RPMI7951 (cell line): ENCODE data around the gene MUC5AC. TPM values are rescaled to one million over a fixed set of nuclear protein-coding genes. Genes with fewer than 3 reads are reported as not detected.
A peak's percentile ranks its signal among the peaks of the same experiment; 100 is the strongest.
"Not testable (repeated sequence)": the region's sequence is repeated elsewhere in the genome, so short reads cannot be mapped to it uniquely, and the experiment has no call there.

Experiments
- DNase-seq: peaks from one replicate; pipeline ENCODE4 v3.0.0-alpha.2; 2012; ENCODE audit warnings: low read depth
- total RNA-seq: library from RNA; depleted of rRNA; stranded (reverse); fragments of >200 nt; shearing (Covaris generic); gene quantifications from 2 replicates; pipeline ENCODE4 v1.2.3, GENCODE V29; 2014

The MUC5AC gene
- total RNA-seq, 1 experiment from 2014 or later: not detected

DNA sequence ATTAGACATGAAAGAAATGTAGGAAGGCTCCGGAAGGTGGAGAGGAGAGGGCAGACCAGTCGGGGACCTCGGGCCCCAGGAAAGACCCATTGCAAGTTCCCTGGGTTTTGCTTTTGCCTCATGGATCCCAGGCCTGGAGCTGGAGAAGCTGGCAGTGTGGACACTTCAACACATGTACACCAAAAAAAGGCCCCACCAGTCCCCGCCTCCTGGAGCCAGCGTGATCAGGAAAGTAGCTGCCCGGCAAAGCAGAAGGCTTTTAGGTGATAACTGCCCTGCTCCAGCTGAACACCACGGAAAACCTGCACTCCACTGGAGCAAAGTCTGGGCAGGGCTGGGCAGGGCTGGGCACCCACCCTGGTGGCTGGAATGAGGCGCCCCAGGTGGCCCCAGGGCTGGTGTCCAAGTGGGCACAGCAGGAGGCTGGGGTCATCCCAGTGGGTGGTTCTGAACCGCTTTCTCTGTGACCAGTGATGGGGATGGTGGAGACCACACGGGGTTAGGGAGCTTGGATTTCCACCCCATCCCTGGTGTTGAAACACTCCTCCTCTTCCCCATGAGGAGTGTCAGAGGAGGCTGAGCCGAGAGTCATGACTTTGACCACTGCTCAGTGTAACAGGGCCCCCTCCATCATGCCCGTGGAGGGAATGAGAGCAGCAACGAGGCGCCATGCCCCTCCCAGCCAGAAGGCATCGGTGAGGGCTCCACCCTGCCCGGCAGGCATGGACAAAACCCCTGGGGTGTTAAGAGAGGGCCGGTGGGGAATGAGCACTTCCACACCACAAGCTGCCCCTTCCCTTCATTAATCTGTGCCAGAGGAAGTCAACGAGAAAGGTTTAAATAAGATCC lies 16.9 kb upstream of the MUC5AC start:
- no peak for DNase-seq

- DNase-seq: no peak
Measured at GRCh38 chr11:1146365-1146764, 11.4 kb upstream of the MUC5AC start.

GRCh38 chr11:1147792-1148191 lies 10.0 kb upstream of the MUC5AC start:
- DNase-seq: no peak

DNA sequence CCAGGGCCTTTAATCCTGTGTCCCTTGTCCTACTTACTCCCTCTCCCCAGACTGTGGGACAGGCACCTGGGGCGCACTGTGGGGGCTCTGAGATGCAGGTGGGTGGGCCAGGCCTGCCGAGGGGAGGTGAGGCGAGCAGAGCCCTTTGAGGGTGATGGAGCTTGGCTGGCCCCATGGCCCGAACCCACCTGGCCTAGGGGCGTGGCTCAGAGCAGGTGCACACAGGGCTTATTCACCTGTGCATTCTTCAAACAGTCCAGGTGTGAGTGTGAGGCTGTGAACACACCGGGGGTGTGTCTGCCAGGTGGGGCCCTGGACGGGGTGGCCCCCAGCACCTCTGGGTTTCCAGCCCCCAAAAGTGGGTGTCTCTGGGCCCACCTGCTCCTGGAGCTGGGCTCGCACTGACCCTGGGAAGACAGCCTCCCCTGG lies 9.0 kb upstream of the MUC5AC start:
- DNase-seq: no peak

DNA sequence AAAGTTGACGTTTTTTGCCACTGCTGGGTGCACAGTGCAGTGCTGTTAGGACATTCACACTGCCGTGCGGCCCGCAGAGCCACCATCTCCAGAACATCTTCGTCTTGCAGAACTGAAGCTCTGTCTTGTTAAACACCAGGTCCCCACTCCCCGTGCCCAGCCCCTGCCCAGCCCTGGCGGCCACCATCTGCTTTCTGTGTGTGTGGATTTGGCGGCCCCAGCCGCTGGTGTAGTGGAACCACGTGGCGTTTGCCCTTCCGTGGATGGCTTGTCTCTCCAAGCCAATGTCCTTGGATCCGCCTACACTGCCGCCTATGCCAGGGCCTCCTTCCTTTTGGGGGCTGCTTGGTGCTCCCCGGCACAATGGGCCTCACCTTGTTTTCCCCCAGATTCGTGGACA lies 8.2 kb upstream of the MUC5AC start:
- DNase-seq: no peak

GRCh38 chr11:1150116-1150515 lies 7.6 kb upstream of the MUC5AC start:
- DNase-seq: no peak

- peak; percentile 59 for DNase-seq
Measured at GRCh38 chr11:1150769-1151365, 6.9 kb upstream of the MUC5AC start.

DNA sequence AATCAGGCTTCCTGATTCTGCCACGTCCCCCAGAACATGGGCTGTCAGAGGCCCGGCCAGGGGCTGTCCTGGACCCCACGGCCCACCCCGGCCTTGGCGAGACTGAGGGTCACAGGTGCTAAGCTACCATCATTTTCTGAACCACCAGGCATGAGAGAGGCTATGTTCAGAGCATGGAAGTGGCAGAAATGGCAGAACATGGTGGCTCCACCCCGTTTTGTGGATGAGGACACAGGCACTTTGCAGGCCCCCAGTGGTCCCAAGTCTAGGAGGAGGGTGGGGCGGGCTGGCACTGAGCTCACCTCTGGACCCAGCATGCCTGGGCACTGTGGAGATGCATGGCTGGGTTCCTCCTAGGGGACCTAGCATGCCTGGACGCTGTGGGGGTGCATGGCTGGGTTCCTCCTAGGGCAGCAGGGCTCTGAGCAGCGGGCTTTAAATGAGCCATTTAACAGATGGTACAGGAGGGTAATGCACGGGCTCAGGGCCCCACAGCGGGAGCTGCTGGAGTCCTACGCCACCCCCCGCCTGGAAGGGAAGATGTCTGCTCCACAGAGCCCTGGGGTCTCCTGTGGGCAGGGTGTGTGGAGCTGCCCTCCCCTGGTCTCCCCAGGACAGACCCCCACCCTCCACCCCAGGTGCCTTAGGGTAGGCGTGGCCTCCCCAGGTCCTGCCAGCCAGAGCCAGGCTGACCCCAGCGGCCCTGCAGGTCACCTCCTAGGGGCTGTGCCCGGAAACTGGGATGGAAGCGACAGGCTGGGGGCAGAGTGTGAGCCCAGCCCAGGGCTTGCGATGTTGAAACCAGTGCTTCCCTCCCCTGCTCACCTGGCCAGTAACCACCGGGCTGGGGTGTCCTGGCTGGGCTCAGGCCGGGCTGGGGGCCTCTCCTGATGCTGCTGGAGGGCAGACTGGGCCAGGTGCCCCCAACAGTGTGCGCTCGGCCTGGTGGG lies 6.1 kb upstream of the MUC5AC start:
- no peak for DNase-seq

GRCh38 chr11:1152316-1153104 lies 5.2 kb upstream of the MUC5AC start:
- peak; percentile 77 for DNase-seq

GRCh38 chr11:1153105-1153950 lies 4.4 kb upstream of the MUC5AC start:
- no peak for DNase-seq

GRCh38 chr11:1153951-1154493 lies 3.7 kb upstream of the MUC5AC start:
- peak; percentile 98 for DNase-seq

GRCh38 chr11:1154656-1155055 lies 3.1 kb upstream of the MUC5AC start:
- DNase-seq: not testable (repeated sequence)

GRCh38 chr11:1155274-1155693 lies 2.5 kb upstream of the MUC5AC start:
- no peak for DNase-seq

DNA sequence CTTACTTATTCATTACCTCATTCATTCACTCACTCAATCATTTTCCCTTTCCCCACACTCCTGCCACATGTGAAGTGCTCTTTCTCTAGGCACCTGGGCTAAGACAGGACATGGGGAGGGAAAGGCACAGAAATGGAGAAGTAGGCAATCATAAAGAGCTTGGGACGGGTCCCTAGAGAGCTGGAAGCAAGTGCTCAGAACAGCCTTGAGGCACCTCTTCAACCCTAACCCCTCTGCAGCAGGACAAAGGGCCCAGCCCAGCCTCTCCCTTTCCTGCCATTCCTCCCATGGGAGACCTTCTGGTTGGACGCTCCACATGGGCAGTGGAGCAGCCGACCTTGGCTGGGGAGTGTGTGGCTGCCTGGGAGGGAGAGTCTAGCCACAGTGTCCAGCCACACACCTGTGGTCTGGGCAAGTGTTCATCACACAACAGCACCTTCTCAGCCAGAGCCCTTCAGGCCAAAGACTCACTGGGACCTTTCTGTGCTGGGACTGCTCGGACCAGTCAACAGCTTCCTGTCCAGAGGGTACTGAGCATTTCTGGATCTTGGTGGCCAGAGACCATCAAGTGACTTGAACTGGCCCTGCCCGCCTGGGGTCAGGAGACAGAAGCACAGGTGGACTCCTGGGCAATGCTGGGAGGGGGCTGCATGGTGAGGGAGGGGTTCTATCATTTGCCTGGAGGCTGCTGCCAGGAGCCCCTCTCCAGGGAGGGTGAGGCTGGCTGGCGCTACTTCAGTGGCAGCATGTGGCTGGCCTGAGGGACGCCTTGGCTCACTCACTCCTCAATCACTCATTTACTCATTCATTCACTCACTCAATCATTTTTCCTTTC lies 1.0 kb upstream of the MUC5AC start:
- no peak for DNase-seq

DNA sequence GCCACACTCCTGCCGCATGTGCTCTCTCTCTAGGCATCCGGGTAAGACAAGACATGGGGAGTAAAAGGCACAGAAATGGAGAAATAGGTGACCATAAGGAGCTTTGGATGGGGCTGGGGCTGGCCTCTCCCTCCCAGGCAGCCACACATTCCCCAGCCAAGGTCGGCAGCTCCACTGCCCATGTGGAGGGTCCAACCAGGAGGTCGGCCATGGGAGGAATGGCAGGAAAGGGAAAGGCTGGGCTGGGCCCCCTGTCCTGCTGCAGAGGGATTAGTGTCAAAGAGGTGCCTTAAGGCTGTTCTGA lies 460 bp upstream of the MUC5AC start:
- no peak for DNase-seq

DNA sequence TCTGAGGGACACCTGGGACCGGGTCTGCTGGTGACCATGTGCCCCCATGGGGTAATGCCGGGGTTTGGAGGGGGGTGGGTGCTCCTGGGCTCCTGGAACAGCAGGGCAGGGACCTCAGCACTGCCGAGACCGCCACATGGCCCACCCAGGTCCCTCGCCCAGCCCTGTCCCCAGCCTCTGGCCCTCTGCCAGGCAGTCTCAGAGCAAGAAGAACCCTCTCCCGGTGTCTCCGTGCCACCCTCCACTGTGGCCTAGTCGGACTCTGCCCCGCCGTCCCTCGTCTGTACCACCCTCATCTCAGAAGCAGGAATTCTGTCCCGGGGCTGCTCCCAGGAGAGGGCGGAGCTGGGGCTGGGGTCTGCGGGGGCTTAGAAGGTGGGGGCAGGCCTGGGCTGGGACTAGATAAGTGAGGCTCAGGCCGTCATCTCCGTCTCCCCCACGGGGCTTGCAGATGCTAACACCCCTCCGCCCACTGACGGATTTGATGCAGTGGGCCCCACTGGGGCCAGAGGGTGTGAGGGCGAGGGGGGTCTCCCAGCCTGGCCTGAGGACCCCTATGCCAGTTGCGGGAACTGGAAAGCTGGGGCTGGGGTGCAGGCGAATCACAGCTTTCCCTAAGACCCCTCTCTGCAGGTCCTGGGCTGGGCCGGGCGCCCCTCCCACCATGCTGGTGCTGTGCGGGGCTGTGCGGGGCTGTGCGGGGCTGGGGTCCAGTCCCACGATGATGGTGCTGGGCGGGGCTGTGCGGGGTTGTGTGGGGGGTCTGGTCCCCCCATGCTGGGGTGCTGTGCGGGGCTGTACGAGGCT lies 1.1 kb downstream of the MUC5AC start:
- DNase-seq: no peak

GRCh38 chr11:1159488-1160220 lies 1.9 kb downstream of the MUC5AC start:
- DNase-seq: not testable (repeated sequence)
